Naive thymus-derived CD4-positive, alpha-beta T cell (primary cell): Measurements from ENCODE around the gene MEG3. TPM values are rescaled to one million over a fixed set of nuclear protein-coding genes. Genes with fewer than 3 reads are reported as not detected.

Experiments used
- ATAC-seq: fragments of 150-1000 bp; cut with Tn5 transposase; 2 replicates; pipeline ENCODE4 v1.10.0; 2021; ENCODE audit warnings: mild to moderate bottlenecking, moderate library complexity
- CTCF ChIA-PET: fragments of 350-600 bp; sonication (Branson Sonifier 250); formaldehyde crosslinking; loops from one replicate; lab custom pipeline; 2021; ENCODE audit warnings: antibody characterized with exemption; lab: Charles Lee
- POLR2A ChIA-PET: fragments of 350-600 bp; sonication (Branson Sonifier 250); formaldehyde crosslinking; loops from one replicate; lab custom pipeline; 2021; ENCODE audit warnings: antibody characterized with exemption, inconsistent platforms; lab: Charles Lee
- DNase-seq, 9 donors: peaks; one replicate each; pipeline versions ENCODE4 v3.0.0 to v3.0.0-alpha.2; 2020 to 2022; ENCODE audit warnings: mixed read lengths in 1 of 9
- H3K27ac ChIP-seq: one replicate; pipeline ENCODE4 v1.7.0; 2013; ENCODE audit warnings: mild to moderate bottlenecking, low read depth, low read length, moderate library complexity
- H3K27me3 ChIP-seq, 2 donors: one replicate each; pipeline ENCODE4 v1.7.0; 2013; ENCODE audit warnings: low read length in 2 of 2, mild to moderate bottlenecking in 2 of 2, moderate library complexity in 2 of 2; ENCODE audit not compliant: control insufficient read depth in 2 of 2, insufficient read depth in 2 of 2
- H3K36me3 ChIP-seq, 3 experiments: 1 replicate in 2 of 3; 2 replicates in 1 of 3; pipeline ENCODE4 v1.7.0; 2013; ENCODE audit warnings: low read length in 3 of 3, mild to moderate bottlenecking in 3 of 3, moderate library complexity in 1 of 3; ENCODE audit not compliant: insufficient read depth in 3 of 3, control insufficient read depth in 2 of 3
- H3K4me1 ChIP-seq, 2 donors: one replicate each; pipeline ENCODE4 v1.7.0; 2013; ENCODE audit warnings: low read length in 2 of 2, mild to moderate bottlenecking in 2 of 2, moderate library complexity in 1 of 2; ENCODE audit not compliant: control insufficient read depth in 2 of 2, insufficient read depth in 2 of 2
- H3K4me3 ChIP-seq: 2 replicates; pipeline ENCODE4 v1.7.0; 2013; ENCODE audit warnings: mild to moderate bottlenecking, low read length
- H3K9me3 ChIP-seq, 3 experiments: 1 replicate in 2 of 3; 2 replicates in 1 of 3; pipeline ENCODE4 v1.7.0; 2013; ENCODE audit warnings: low read length in 3 of 3; ENCODE audit not compliant: control insufficient read depth in 2 of 3
- H3K27ac Mint-ChIP-seq, 9 donors: one replicate each; pipeline ENCODE4 v1.8.0; 2020 to 2022; ENCODE audit warnings: mixed read lengths in 9 of 9, mild to moderate bottlenecking in 8 of 9, moderate library complexity in 5 of 9, inconsistent platforms in 2 of 9
- H3K27me3 Mint-ChIP-seq, 5 donors: one replicate each; pipeline ENCODE4 v1.8.0; 2021 to 2022; ENCODE audit warnings: mixed read lengths in 5 of 5, mild to moderate bottlenecking in 1 of 5
- H3K36me3 Mint-ChIP-seq, 5 donors: one replicate each; pipeline ENCODE4 v1.8.0; 2020 to 2022; ENCODE audit warnings: mixed read lengths in 5 of 5, mild to moderate bottlenecking in 3 of 5, inconsistent platforms in 1 of 5
- H3K4me1 Mint-ChIP-seq, 7 donors: one replicate each; pipeline ENCODE4 v1.8.0; 2020 to 2022; ENCODE audit warnings: mixed read lengths in 7 of 7, mild to moderate bottlenecking in 3 of 7, inconsistent platforms in 1 of 7
- H3K4me3 Mint-ChIP-seq, 10 donors: one replicate each; pipeline ENCODE4 v1.8.0; 2020 to 2022; ENCODE audit warnings: mild to moderate bottlenecking in 10 of 10, mixed read lengths in 10 of 10, moderate library complexity in 6 of 10, inconsistent platforms in 2 of 10
- H3K9me3 Mint-ChIP-seq, 11 donors: one replicate each; pipeline ENCODE4 v1.8.0; 2020 to 2022; ENCODE audit warnings: mixed read lengths in 11 of 11, mild to moderate bottlenecking in 4 of 11, inconsistent platforms in 1 of 11, moderate library complexity in 1 of 11
- intact Hi-C, 2 donors: fragments of 100-400 bp; cut with micrococcal nuclease; formaldehyde crosslinking; loops; one replicate each; pipeline ENCODE4 v1.15.1; 2023
- polyA plus RNA-seq, 2 donors: library from polyadenylated mRNA; unstranded; fragments of 300-500 nt; fragmentation: Illumina TruSeq; gene quantifications; one replicate each; pipeline ENCODE4 v1.2.3, GENCODE V29; 2021
- total RNA-seq, 6 experiments: library from RNA in 5 of 6; stranded (reverse) in 5 of 6; gene quantifications; 1 replicate in 5 of 6; 2 replicates in 1 of 6; pipeline ENCODE4 v1.2.3 and lab custom pipeline; 2021 to 2026

Gene MEG3
- total and polyA plus RNA-seq, 7 experiments from 2014 or later: 0.80 to 2.4 TPM; not detected in 5

DNA sequence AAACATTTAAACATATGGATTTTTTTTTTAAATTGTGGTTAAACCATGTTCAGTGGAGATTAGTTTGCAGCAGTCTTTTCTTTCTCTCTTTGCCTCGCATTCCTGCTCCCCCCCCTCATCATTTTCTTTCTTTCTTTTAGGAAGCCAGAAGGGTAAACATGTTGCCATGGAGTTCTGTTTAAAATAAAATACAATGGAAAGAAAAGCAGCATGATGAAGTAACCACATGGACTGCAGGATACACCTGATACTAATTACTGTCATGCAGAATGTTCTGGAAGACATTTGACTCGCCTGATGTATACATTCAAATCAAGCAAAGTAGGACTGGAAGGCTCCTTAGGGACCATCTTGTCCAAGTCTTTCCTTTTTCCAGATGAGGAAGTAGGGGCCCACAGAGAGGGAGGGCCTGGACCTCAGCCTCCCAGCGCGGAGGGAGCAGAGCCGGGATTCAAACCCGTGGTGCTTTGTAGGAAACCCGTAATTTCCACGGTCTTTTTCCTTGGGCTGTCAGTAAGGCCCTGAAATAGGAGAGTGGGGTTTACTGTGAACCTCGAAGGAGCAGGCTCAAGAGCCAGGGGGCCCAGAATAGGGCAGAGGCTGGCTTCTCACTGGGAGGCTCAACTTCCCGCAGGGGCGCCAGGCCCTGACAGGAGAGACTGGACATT is 2.4 kb upstream of the MEG3 start:
- no peak overlapping the region for H3K27ac ChIP-seq
- H3K4me1 Mint-ChIP-seq: peaks cover 0 to 20% (median 4%) of the 10 kb centered on the region in 7 donors
- peaks cover 0 to 2% (median 0%) of the 10 kb centered on the region in 5 donors for H3K36me3 Mint-ChIP-seq
- no peaks in the 10 kb centered on the region for H3K27me3 ChIP-seq
- no peak overlapping the region for H3K4me3 Mint-ChIP-seq
- ChIA-PET CTCF (no interaction called here), POLR2A (no interaction called here)
- peaks cover 33 to 44% (median 41%) of the 10 kb centered on the region in 5 donors for H3K27me3 Mint-ChIP-seq
- no peaks in the 10 kb centered on the region for H3K9me3 ChIP-seq
- no peak for ATAC-seq
- H3K4me3 ChIP-seq: no peak overlapping the region
- no peak for DNase-seq
- no peaks in the 10 kb centered on the region for H3K36me3 ChIP-seq
- intact Hi-C loops: no loop called here
- H3K4me1 ChIP-seq: no peaks in the 10 kb centered on the region
- no peak overlapping the region for H3K27ac Mint-ChIP-seq
- H3K9me3 Mint-ChIP-seq: peaks cover 0 to 10% (median 6%) of the 10 kb centered on the region in 11 donors

GRCh38 chr14:100824091-100824551 is 1.8 kb upstream of the MEG3 start:
- H3K36me3 Mint-ChIP-seq: peaks cover 0 to 3% (median 0%) of the 10 kb centered on the region in 5 donors
- Histone ChIP-seq H3K9me3 (no peaks in the 10 kb centered on the region), H3K4me3 (no peak overlapping the region), H3K36me3 (no peaks in the 10 kb centered on the region), H3K27me3 (peaks cover 0 to 3% of the 10 kb centered on the region in 2 donors), H3K27ac (no peak overlapping the region), H3K4me1 (no peaks in the 10 kb centered on the region)
- H3K9me3 Mint-ChIP-seq: peaks cover 0 to 13% (median 7%) of the 10 kb centered on the region in 11 donors
- ChIA-PET POLR2A (no interaction called here), CTCF (no interaction called here)
- no peak for ATAC-seq
- DNase-seq: no peak
- intact Hi-C loops: no loop called here
- H3K27ac Mint-ChIP-seq: no peak overlapping the region
- H3K4me1 Mint-ChIP-seq: peaks cover 0 to 20% (median 4%) of the 10 kb centered on the region in 7 donors
- H3K27me3 Mint-ChIP-seq: peaks cover 38 to 50% (median 44%) of the 10 kb centered on the region in 5 donors
- no peak overlapping the region for H3K4me3 Mint-ChIP-seq

DNA sequence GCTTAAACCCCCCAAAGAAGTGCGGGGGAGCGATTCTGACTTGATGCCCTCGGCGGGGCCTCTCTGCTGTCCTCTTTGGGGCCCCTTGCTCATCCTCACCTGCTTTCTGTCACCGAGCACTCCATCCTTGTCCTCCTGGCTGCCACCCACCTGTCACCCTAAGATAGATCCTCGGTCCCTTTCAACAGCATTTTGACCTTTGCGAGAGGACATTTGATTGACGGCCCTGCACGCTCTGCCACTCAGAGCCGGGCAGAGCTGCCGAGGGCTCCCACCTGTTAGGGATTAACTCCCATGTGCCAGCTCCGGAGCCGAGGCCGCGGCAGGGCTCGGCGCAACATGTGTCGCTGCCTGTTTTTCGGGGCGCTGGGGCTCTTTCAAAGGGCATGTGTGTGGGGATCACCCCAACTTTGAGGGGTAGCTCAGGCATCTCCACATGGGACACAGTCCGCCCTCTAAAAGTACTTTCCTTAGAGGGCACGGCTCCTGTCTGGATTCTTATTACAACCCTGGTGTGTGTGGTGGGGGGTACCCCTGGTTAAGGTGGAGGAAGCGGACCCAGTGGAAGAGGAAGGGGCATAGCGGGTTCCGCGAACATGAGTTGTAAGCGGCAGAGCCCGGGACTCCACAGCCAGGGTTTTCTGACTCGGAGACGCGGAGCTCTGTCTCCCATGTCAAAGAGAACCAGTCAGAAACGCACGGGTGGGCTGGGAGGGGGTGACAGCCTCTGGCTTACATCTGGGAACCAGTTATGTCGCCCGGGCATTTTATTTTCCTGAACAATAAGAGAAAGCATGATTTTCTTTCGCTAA is 811 bp upstream of the MEG3 start:
- Mint-ChIP-seq H3K27ac (no peak overlapping the region), H3K36me3 (peaks cover 0 to 3% (median 0%) of the 10 kb centered on the region in 5 donors), H3K4me3 (peak overlapping the region in 2 of 10 donors; percentile 20 to 33), H3K27me3 (peaks cover 44 to 56% (median 47%) of the 10 kb centered on the region in 5 donors), H3K9me3 (peaks cover 0 to 14% (median 5%) of the 10 kb centered on the region in 11 donors), H3K4me1 (peaks cover 0 to 20% (median 4%) of the 10 kb centered on the region in 7 donors)
- no peak overlapping the region for H3K4me3 ChIP-seq
- H3K36me3 ChIP-seq: no peaks in the 10 kb centered on the region
- no peak for ATAC-seq
- DNase-seq: no peak
- no peaks in the 10 kb centered on the region for H3K4me1 ChIP-seq
- no peaks in the 10 kb centered on the region for H3K9me3 ChIP-seq
- no peak overlapping the region for H3K27ac ChIP-seq
- intact Hi-C loops: no loop called here
- CTCF ChIA-PET: no interaction called here
- POLR2A ChIA-PET: no interaction called here
- H3K27me3 ChIP-seq: peaks cover 0 to 3% of the 10 kb centered on the region in 2 donors

GRCh38 chr14:100826391-100827100 is 628 bp downstream of the MEG3 start:
- Mint-ChIP-seq H3K4me3 (peak overlapping the region in 5 of 10 donors; percentile 3 to 58 (median 29)), H3K36me3 (peaks cover 0 to 3% (median 0%) of the 10 kb centered on the region in 5 donors), H3K4me1 (peaks cover 0 to 20% (median 4%) of the 10 kb centered on the region in 7 donors), H3K9me3 (peaks cover 0 to 14% (median 5%) of the 10 kb centered on the region in 11 donors), H3K27ac (no peak overlapping the region), H3K27me3 (peaks cover 44 to 60% (median 50%) of the 10 kb centered on the region in 5 donors)
- no peaks in the 10 kb centered on the region for H3K4me1 ChIP-seq
- ChIA-PET CTCF (no interaction called here), POLR2A (no interaction called here)
- H3K9me3 ChIP-seq: no peaks in the 10 kb centered on the region
- no peak overlapping the region for H3K27ac ChIP-seq
- intact Hi-C loops: no loop called here
- peaks cover 0 to 3% of the 10 kb centered on the region in 2 donors for H3K27me3 ChIP-seq
- no peak overlapping the region for H3K4me3 ChIP-seq
- no peaks in the 10 kb centered on the region for H3K36me3 ChIP-seq
- DNase-seq (no peak), ATAC-seq (no peak)

GRCh38 chr14:100827101-100828021 is 1.4 kb downstream of the MEG3 start:
- H3K27ac ChIP-seq: no peak overlapping the region
- Mint-ChIP-seq H3K4me1 (peaks cover 0 to 20% (median 4%) of the 10 kb centered on the region in 7 donors), H3K4me3 (peak overlapping the region in 1 of 10 donors; percentile 43), H3K27me3 (peaks cover 43 to 61% (median 46%) of the 10 kb centered on the region in 5 donors), H3K36me3 (peaks cover 0 to 3% (median 0%) of the 10 kb centered on the region in 5 donors), H3K9me3 (peaks cover 0 to 14% (median 5%) of the 10 kb centered on the region in 11 donors), H3K27ac (no peak overlapping the region)
- no peak overlapping the region for H3K4me3 ChIP-seq
- no peaks in the 10 kb centered on the region for H3K36me3 ChIP-seq
- DNase-seq (no peak), ATAC-seq (no peak)
- ChIA-PET CTCF (no interaction called here), POLR2A (no interaction called here)
- intact Hi-C loops: no loop called here
- peaks cover 0 to 3% of the 10 kb centered on the region in 2 donors for H3K27me3 ChIP-seq
- no peaks in the 10 kb centered on the region for H3K4me1 ChIP-seq
- no peaks in the 10 kb centered on the region for H3K9me3 ChIP-seq
